ENCODE results near the gene ZNF383.
"Not testable (repeated sequence)": the region's sequence is repeated elsewhere in the genome, so short reads cannot be mapped to it uniquely, and the experiment has no call there.

The ZNF383 gene

DNA sequence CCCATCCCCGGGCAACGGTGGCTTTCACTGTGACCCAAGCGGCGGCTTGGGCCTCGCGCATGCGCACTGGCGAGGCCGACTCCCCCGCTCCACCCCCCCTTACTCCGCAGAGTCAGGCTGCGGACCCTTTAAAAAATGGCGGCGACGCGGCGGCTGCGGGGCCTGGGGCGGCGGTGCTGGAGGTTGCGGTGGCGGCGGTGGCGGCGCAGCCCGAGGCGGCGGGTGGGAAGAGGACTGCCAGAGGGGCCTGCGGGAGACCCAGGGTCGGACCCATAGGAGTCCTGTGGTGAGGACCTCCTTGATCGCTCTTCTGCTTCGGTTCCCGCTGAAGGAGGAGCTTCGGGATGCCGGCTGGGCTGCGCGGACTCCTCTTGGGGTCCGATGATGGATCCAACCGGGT lies 76.2 kb downstream of the ZNF383 start:
- not testable (repeated sequence) for DNase-seq
